Mesenchymal stem cell (in vitro differentiated cells and primary cell): ENCODE results near the gene CHST12.
A peak's percentile ranks its signal among the peaks of the same experiment; 100 is the strongest.
"Not testable (repeated sequence)": the region's sequence is repeated elsewhere in the genome, so short reads cannot be mapped to it uniquely, and the experiment has no call there.

Source experiments
- DNase-seq: peaks from one replicate; pipeline ENCODE4 v3.0.0-alpha.2; 2013
- H2AFZ ChIP-seq: one replicate; pipeline ENCODE4 v1.6.1; 2013; ENCODE audit warnings: low read depth, mild to moderate bottlenecking, control low read depth, inconsistent platforms, low read length, moderate library complexity
- H2AK5ac ChIP-seq: 2 replicates; pipeline ENCODE4 v1.6.1; 2013; ENCODE audit warnings: low read length, moderate library complexity, mild to moderate bottlenecking, inconsistent platforms; ENCODE audit not compliant: severe bottlenecking
- H2BK120ac ChIP-seq: one replicate; pipeline ENCODE4 v1.6.1; 2013; ENCODE audit warnings: low read depth, mild to moderate bottlenecking, inconsistent platforms, low read length, moderate library complexity
- H2BK12ac ChIP-seq, 2 experiments: one replicate each; pipeline ENCODE4 v1.6.1; 2013; ENCODE audit warnings: inconsistent platforms in 2 of 2, low read length in 2 of 2, mild to moderate bottlenecking in 2 of 2, moderate library complexity in 2 of 2, control low read depth in 1 of 2
- H2BK15ac ChIP-seq: one replicate; pipeline ENCODE4 v1.6.1; 2013; ENCODE audit warnings: mild to moderate bottlenecking, low read depth, inconsistent platforms; ENCODE audit not compliant: poor library complexity, severe bottlenecking
- H2BK5ac ChIP-seq: 2 replicates; pipeline ENCODE4 v1.6.1; 2013; ENCODE audit warnings: low read depth, mild to moderate bottlenecking, low read length, control low read depth, inconsistent platforms; ENCODE audit not compliant: poor library complexity, severe bottlenecking
- H3K14ac ChIP-seq, 2 experiments: one replicate each; pipeline ENCODE4 v1.6.1; 2013; ENCODE audit warnings: inconsistent platforms in 2 of 2, low read length in 2 of 2, control low read depth in 1 of 2, mild to moderate bottlenecking in 1 of 2, moderate library complexity in 1 of 2
- H3K18ac ChIP-seq, 2 experiments: one replicate each; pipeline ENCODE4 v1.6.1; 2013; ENCODE audit warnings: inconsistent platforms in 2 of 2, low read length in 2 of 2, control low read depth in 1 of 2, low read depth in 1 of 2, mild to moderate bottlenecking in 1 of 2
- H3K23ac ChIP-seq, 2 experiments: one replicate each; pipeline ENCODE4 v1.6.1; 2013; ENCODE audit warnings: inconsistent platforms in 2 of 2, low read length in 2 of 2, mild to moderate bottlenecking in 2 of 2, moderate library complexity in 2 of 2, control low read depth in 1 of 2
- H3K27ac ChIP-seq: 2 replicates; pipeline ENCODE4 v1.5.1; 2013; ENCODE audit warnings: mild to moderate bottlenecking, moderate library complexity, low read length, control low read depth, inconsistent platforms; ENCODE audit not compliant: poor library complexity, severe bottlenecking
- H3K27me3 ChIP-seq, 2 experiments: 2 replicates each; pipeline versions ENCODE4 v1.6.1 to v1.7.0; 2013; ENCODE audit warnings: low read length in 2 of 2, mild to moderate bottlenecking in 2 of 2, moderate library complexity in 2 of 2, control low read depth in 1 of 2, inconsistent platforms in 1 of 2; ENCODE audit not compliant: control insufficient read depth in 1 of 2, insufficient read depth in 1 of 2
- H3K36me3 ChIP-seq, 2 experiments: 2 replicates each; pipeline versions ENCODE4 v1.6.1 to v1.7.0; 2013; ENCODE audit warnings: low read length in 2 of 2, control low read depth in 1 of 2, inconsistent platforms in 1 of 2, low read depth in 1 of 2, mild to moderate bottlenecking in 1 of 2; ENCODE audit not compliant: insufficient read depth in 2 of 2, control insufficient read depth in 1 of 2
- H3K4ac ChIP-seq, 2 experiments: one replicate each; pipeline ENCODE4 v1.6.1; 2013; ENCODE audit warnings: inconsistent platforms in 2 of 2, low read length in 2 of 2, mild to moderate bottlenecking in 2 of 2, moderate library complexity in 2 of 2, control low read depth in 1 of 2, low read depth in 1 of 2
- H3K4me1 ChIP-seq: 2 replicates; pipeline ENCODE4 v1.6.1; 2013; ENCODE audit warnings: low read depth, low read length, control low read depth; ENCODE audit not compliant: control insufficient read depth, insufficient read depth
- H3K4me2 ChIP-seq: 2 replicates; pipeline ENCODE4 v1.6.1; 2013; ENCODE audit warnings: low read length, mild to moderate bottlenecking, inconsistent platforms; ENCODE audit not compliant: poor library complexity, severe bottlenecking
- H3K4me3 ChIP-seq, 2 experiments: 2 replicates each; pipeline versions ENCODE4 v1.5.1 to v1.7.0; 2013; ENCODE audit warnings: low read length in 2 of 2, mild to moderate bottlenecking in 2 of 2, control low read depth in 1 of 2, low read depth in 1 of 2; ENCODE audit not compliant: insufficient read depth in 1 of 2
- H3K79me1 ChIP-seq: replicated peaks from 2 replicates; pipeline ENCODE4 v1.6.1; 2013; ENCODE audit warnings: mild to moderate bottlenecking, control low read depth, low read length, inconsistent platforms; ENCODE audit not compliant: poor library complexity, severe bottlenecking
- H3K9ac ChIP-seq: 2 replicates; pipeline ENCODE4 v1.7.0; 2013; ENCODE audit warnings: mild to moderate bottlenecking, low read length, moderate library complexity
- H3K9me3 ChIP-seq: 2 replicates; pipeline ENCODE4 v1.7.0; 2013; ENCODE audit warnings: mild to moderate bottlenecking, low read length; ENCODE audit not compliant: control insufficient read depth
- H4K8ac ChIP-seq: one replicate; pipeline ENCODE4 v1.6.1; 2013; ENCODE audit warnings: inconsistent platforms, mild to moderate bottlenecking, low read length, moderate library complexity
- H4K91ac ChIP-seq: one replicate; pipeline ENCODE4 v1.6.1; 2013; ENCODE audit warnings: mild to moderate bottlenecking, low read length, inconsistent platforms
- WGBS: methylation state at CpG from one replicate; pipeline ENCODE4 v1.1.7; 2013; ENCODE audit warnings: mixed read lengths; 5-methylcytosine and 5-hydroxymethylcytosine counted together

The CHST12 gene

GRCh38 chr7:2416650-2417049 lies 13.2 kb downstream of the CHST12 start:
- H3K27me3 ChIP-seq, result no peaks in the 10 kb centered on the region
- H3K36me3 ChIP-seq, result peaks cover 0 to 5% of the 10 kb centered on the region in 2 experiments
- no peak overlapping the region for H2BK12ac ChIP-seq
- H3K18ac ChIP-seq, result no peak overlapping the region
- H3K14ac ChIP-seq, result no peak overlapping the region
- no peak overlapping the region for H3K9ac ChIP-seq
- no peak overlapping the region for H2BK15ac ChIP-seq
- peaks cover 10% of the 10 kb centered on the region for H3K4me1 ChIP-seq
- no peak overlapping the region for H3K4me3 ChIP-seq
- no peak for DNase-seq
- no peak overlapping the region for H3K4ac ChIP-seq
- WGBS, result 93% methylated on average over 6 of the region's 6 CpGs
- H4K91ac ChIP-seq, result no peak overlapping the region
- H2BK5ac ChIP-seq, result no peak overlapping the region
- H3K79me1 ChIP-seq, result peaks cover 14% of the 10 kb centered on the region
- no peaks in the 10 kb centered on the region for H3K9me3 ChIP-seq
- H2AFZ ChIP-seq, result no peak overlapping the region
- no peak overlapping the region for H4K8ac ChIP-seq
- no peak overlapping the region for H3K27ac ChIP-seq
- H3K4me2 ChIP-seq, result no peak overlapping the region
- H2BK120ac ChIP-seq, result no peak overlapping the region
- H3K23ac ChIP-seq, result no peak overlapping the region
- H2AK5ac ChIP-seq, result no peak overlapping the region

- not testable (repeated sequence) for H2BK12ac ChIP-seq, H3K9ac ChIP-seq, H2BK120ac ChIP-seq, H3K4ac ChIP-seq, H3K14ac ChIP-seq, H3K36me3 ChIP-seq, H2AFZ ChIP-seq, H3K4me3 ChIP-seq, H2AK5ac ChIP-seq, H2BK5ac ChIP-seq, H4K8ac ChIP-seq, H2BK15ac ChIP-seq, H3K23ac ChIP-seq, DNase-seq, H3K9me3 ChIP-seq, H3K27me3 ChIP-seq, H3K18ac ChIP-seq, H3K4me2 ChIP-seq, H3K27ac ChIP-seq, H4K91ac ChIP-seq
- peaks cover 10% of the 10 kb centered on the region for H3K4me1 ChIP-seq
- WGBS, result 90% methylated on average over 2 of the region's 3 CpGs
- H3K79me1 ChIP-seq, result peaks cover 14% of the 10 kb centered on the region
Measured at GRCh38 chr7:2417178-2417577, 13.8 kb downstream of the CHST12 start.

GRCh38 chr7:2417981-2418481 lies 14.6 kb downstream of the CHST12 start:
- no peak for DNase-seq
- Histone ChIP-seq H3K36me3 (peaks cover 0 to 5% of the 10 kb centered on the region in 2 experiments), H2AFZ (no peak overlapping the region), H3K9ac (peak overlapping the region; percentile 71), H3K27me3 (no peaks in the 10 kb centered on the region), H2AK5ac (no peak overlapping the region), H3K4me1 (peaks cover 10% of the 10 kb centered on the region), H3K4me3 (peak overlapping the region in 1 of 2 experiments; percentile 29), H3K4ac (no peak overlapping the region), H3K4me2 (no peak overlapping the region), H3K23ac (no peak overlapping the region), H2BK120ac (no peak overlapping the region), H3K14ac (no peak overlapping the region), H3K79me1 (peaks cover 14% of the 10 kb centered on the region), H2BK5ac (no peak overlapping the region), H4K8ac (no peak overlapping the region), H3K18ac (no peak overlapping the region), H2BK15ac (no peak overlapping the region), H2BK12ac (no peak overlapping the region), H3K9me3 (no peaks in the 10 kb centered on the region), H3K27ac (no peak overlapping the region), H4K91ac (no peak overlapping the region)
- WGBS, result 93% methylated on average over 15 of the region's 15 CpGs

GRCh38 chr7:2420216-2420933 lies 17.0 kb downstream of the CHST12 start:
- DNase-seq, result no peak
- H3K4me2 ChIP-seq, result no peak overlapping the region
- H3K4ac ChIP-seq, result no peak overlapping the region
- 98% methylated on average over 7 of the region's 7 CpGs for WGBS
- no peak overlapping the region for H2AK5ac ChIP-seq
- H3K18ac ChIP-seq, result no peak overlapping the region
- H3K14ac ChIP-seq, result no peak overlapping the region
- H2BK15ac ChIP-seq, result no peak overlapping the region
- no peaks in the 10 kb centered on the region for H3K9me3 ChIP-seq
- peaks cover 30% of the 10 kb centered on the region for H3K79me1 ChIP-seq
- peaks cover 11% of the 10 kb centered on the region for H3K4me1 ChIP-seq
- H3K4me3 ChIP-seq, result no peak overlapping the region
- H2BK5ac ChIP-seq, result no peak overlapping the region
- no peak overlapping the region for H3K23ac ChIP-seq
- H2BK12ac ChIP-seq, result no peak overlapping the region
- H2BK120ac ChIP-seq, result no peak overlapping the region
- peaks cover 0 to 12% of the 10 kb centered on the region in 2 experiments for H3K36me3 ChIP-seq
- H3K27ac ChIP-seq, result no peak overlapping the region
- no peaks in the 10 kb centered on the region for H3K27me3 ChIP-seq
- H4K8ac ChIP-seq, result no peak overlapping the region
- H3K9ac ChIP-seq, result no peak overlapping the region
- H4K91ac ChIP-seq, result no peak overlapping the region
- no peak overlapping the region for H2AFZ ChIP-seq
